Stimulated activated effector memory CD8-positive, alpha-beta T cell treated with anti-CD3 and anti-CD28 coated beads, Interleukin-12 subunit alpha, Interleukin-12 subunit beta, amount 100 ng/mL, for 72 hours (primary cell): ENCODE results near the gene DAPP1.

Experiments used
- ATAC-seq: fragments of 150-1000 bp; cut with Tn5 transposase; 2 replicates; pipeline ENCODE4 v1.10.0; 2021
- DNase-seq, 2 donors: peaks; one replicate each; pipeline ENCODE4 v3.0.0; 2021 to 2022; ENCODE audit warnings: low spot score in 2 of 2
- H3K27ac Mint-ChIP-seq: one replicate; pipeline ENCODE4 v1.8.0; 2022; ENCODE audit warnings: mild to moderate bottlenecking, mixed read lengths
- H3K36me3 Mint-ChIP-seq: one replicate; pipeline ENCODE4 v1.8.0; 2022; ENCODE audit warnings: mild to moderate bottlenecking, mixed read lengths
- H3K4me1 Mint-ChIP-seq: one replicate; pipeline ENCODE4 v1.8.0; 2022; ENCODE audit warnings: mixed read lengths
- H3K4me3 Mint-ChIP-seq: one replicate; pipeline ENCODE4 v1.8.0; 2022; ENCODE audit warnings: mild to moderate bottlenecking, mixed read lengths
- H3K9me3 Mint-ChIP-seq: one replicate; pipeline ENCODE4 v1.8.0; 2022; ENCODE audit warnings: mixed read lengths

The DAPP1 gene

DNA sequence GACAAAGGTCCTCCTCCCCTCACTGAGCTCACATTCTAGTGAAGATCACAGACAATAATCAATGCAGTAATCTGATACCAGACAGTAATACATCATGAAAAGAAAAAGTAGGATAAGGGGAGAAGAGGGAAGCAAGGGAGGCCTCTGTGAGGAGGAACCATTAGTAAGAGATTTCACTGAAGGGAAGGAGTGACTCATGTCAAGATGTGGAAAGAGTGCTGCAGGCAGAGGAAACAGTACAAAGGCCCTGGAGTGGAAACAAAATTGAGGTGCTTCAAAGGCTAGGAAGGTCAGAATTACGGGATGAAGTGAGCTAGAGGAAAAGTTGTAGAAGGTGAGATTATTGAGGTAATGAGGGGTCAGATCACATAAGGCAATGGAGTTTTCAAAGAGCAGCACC lies 39.5 kb downstream of the DAPP1 start:
- H3K4me3 Mint-ChIP-seq, result peak overlapping the region; percentile 5
- ATAC-seq, result peak; percentile 60
- peaks cover 37% of the 10 kb centered on the region for H3K36me3 Mint-ChIP-seq
- H3K4me1 Mint-ChIP-seq, result peaks cover 56% of the 10 kb centered on the region
- peak overlapping the region; percentile 38 for H3K27ac Mint-ChIP-seq
- DNase-seq, result no peak
- no peaks in the 10 kb centered on the region for H3K9me3 Mint-ChIP-seq

DNA sequence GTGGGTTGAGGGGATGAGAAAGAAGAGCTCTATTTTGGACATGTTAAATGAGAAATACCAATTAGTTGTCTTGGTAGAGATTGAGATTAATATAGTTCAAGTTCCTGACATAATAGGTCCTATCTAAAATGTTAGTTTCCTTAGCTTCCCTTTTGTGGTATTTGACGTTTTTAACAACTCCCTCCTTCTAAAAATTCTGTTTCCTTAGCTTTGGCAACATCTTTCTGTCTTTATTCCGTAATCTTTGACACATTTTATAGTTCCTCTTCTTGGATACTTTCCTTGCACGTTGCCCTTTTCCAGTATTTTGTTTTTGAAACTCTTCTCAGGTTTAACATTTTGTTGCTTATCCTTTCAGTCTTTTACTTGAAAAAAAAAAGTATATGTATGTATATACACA lies 40.7 kb downstream of the DAPP1 start:
- DNase-seq (no peak), ATAC-seq (no peak)
- H3K27ac Mint-ChIP-seq, result no peak overlapping the region
- no peaks in the 10 kb centered on the region for H3K9me3 Mint-ChIP-seq
- peaks cover 46% of the 10 kb centered on the region for H3K4me1 Mint-ChIP-seq
- peaks cover 39% of the 10 kb centered on the region for H3K36me3 Mint-ChIP-seq
- H3K4me3 Mint-ChIP-seq, result no peak overlapping the region

DNA sequence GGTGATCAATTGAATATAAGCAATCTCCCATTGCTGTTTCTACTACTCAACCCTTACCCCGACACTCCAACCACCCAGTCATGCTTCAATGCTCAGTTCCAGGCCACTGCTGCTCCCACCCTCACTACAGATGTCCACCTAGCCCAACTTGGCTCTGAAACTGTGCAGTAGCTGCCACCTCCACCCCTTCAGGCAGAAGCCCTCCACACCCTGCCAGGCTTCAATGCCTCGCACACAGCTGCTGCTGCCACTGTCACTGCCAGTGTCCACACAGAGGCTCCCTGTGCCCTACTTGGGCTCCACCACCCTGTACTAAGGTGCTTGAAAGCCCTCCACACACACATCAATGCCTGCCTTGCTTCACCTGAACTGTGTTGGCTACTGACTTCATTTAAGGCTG lies 43.0 kb downstream of the DAPP1 start:
- H3K4me1 Mint-ChIP-seq, result peaks cover 33% of the 10 kb centered on the region
- no peaks in the 10 kb centered on the region for H3K9me3 Mint-ChIP-seq
- DNase-seq (no peak), ATAC-seq (no peak)
- no peak overlapping the region for H3K4me3 Mint-ChIP-seq
- H3K36me3 Mint-ChIP-seq, result peaks cover 32% of the 10 kb centered on the region
- H3K27ac Mint-ChIP-seq, result peak overlapping the region; percentile 27

DNA sequence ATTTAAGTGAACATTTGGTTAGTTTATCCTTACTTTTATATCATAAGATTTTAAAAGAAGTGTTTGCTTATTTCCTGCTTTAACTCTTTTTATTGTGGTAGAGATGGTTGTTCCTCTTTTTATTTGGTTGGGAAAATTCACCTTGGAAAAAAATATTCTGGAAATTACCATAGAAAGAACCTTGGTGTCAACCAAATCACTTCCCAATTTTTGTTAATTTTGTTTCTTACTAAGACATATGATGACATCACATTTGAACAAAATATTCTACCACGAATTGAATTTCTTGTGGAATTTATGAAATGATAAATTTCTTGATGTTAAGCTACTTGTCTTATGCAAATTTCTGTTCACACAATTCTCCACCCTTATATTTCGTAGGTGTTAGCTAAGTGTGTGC lies 43.9 kb downstream of the DAPP1 start:
- no peak for ATAC-seq
- peaks cover 31% of the 10 kb centered on the region for H3K36me3 Mint-ChIP-seq
- H3K9me3 Mint-ChIP-seq, result no peaks in the 10 kb centered on the region

DNA sequence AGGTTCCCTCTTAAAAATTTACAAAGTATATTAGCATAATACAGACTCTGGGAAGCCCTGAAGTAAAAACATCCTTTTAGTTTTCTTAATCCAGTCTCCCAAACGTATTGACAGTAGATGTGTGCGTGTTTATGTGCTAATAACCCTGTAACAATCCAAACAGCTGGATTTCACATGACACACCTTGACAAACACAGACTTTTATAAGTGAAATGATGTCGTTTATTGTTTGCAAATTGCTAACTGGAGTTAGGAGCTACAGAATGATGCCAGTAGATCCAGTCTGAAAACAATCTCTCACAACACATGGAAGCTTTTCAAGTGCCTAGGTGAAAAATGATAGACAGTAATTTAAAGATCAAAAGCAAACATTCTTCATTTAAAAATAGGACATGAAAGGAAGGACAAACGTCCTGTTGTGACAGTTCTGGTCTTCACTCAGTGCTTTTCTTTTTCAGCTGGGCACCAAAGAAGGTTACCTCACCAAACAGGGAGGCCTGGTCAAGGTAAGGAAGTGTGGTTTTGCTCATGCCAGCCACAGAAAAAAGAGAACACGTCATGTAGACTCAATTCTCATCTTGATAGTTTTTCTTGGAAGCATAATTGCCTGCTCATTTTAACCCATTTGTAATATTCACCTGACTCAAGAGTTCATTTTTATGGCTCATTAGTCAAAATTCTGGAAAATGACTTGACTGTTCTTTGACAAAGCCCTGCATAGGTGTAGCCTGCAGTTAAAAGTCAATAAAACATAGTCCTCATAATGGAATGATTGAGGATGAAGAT lies 44.7 kb downstream of the DAPP1 start:
- Mint-ChIP-seq H3K27ac (peak overlapping the region; percentile 34), H3K4me3 (no peak overlapping the region), H3K36me3 (peaks cover 38% of the 10 kb centered on the region), H3K4me1 (peaks cover 16% of the 10 kb centered on the region), H3K9me3 (no peaks in the 10 kb centered on the region)
- DNase-seq, result peak in 1 of 2 donors; percentile 66
- peak; percentile 95 for ATAC-seq

More for the DNA sequence above, 43.9 kb downstream of the DAPP1 start:
- H3K27ac Mint-ChIP-seq, result no peak overlapping the region
- no peak for DNase-seq
- peaks cover 24% of the 10 kb centered on the region for H3K4me1 Mint-ChIP-seq
- no peak overlapping the region for H3K4me3 Mint-ChIP-seq

DNA sequence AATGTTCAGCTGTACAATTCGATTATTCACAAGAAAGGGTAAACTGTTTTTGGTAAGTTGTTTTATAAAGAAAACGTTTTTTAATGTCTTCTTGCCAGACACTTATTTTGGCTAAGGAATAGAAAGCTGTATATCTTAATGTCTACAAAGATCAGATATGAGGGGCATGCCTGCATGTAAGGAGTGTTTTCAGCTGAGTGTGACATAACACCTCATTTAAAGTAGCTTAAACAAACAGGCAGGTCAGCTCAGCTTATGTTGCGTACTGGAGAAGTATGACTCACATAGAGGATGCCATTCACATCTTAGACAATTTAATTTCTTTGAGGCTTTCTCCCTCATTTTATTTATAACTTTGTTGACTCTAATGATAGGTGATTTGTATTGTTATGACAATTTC lies 47.2 kb downstream of the DAPP1 start:
- DNase-seq (no peak), ATAC-seq (no peak)
- H3K36me3 Mint-ChIP-seq, result peaks cover 62% of the 10 kb centered on the region
- no peak overlapping the region for H3K27ac Mint-ChIP-seq
- no peak overlapping the region for H3K4me3 Mint-ChIP-seq
- peaks cover 5% of the 10 kb centered on the region for H3K4me1 Mint-ChIP-seq
- no peaks in the 10 kb centered on the region for H3K9me3 Mint-ChIP-seq

DNA sequence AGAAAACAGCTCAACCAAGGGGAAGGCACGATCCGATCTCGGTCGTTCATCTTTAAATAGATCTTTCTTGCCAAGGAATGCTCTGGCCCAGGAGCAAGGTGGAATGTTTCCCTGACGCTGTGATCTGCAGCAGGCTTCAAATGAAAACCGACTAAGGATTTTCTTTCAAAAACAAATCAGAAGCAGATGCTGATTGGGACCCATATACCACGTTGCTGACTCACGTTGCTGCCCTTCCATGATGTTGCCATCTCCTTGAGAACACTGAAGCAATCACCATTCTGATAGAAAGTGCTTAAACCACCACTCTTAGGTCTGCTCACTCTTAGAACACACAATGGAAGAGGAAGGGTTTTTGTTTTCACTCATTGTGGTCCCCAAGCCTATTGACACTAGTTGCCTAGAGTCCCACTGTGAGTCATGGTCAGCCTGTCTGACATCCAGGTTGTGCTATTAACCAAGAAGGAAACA lies 51.5 kb downstream of the DAPP1 start:
- Mint-ChIP-seq H3K4me3 (no peak overlapping the region), H3K4me1 (no peaks in the 10 kb centered on the region), H3K9me3 (no peaks in the 10 kb centered on the region), H3K36me3 (peaks cover 44% of the 10 kb centered on the region), H3K27ac (peak overlapping the region; percentile 50)
- DNase-seq (peak in 1 of 2 donors; percentile 66), ATAC-seq (peak; percentile 100)

DNA sequence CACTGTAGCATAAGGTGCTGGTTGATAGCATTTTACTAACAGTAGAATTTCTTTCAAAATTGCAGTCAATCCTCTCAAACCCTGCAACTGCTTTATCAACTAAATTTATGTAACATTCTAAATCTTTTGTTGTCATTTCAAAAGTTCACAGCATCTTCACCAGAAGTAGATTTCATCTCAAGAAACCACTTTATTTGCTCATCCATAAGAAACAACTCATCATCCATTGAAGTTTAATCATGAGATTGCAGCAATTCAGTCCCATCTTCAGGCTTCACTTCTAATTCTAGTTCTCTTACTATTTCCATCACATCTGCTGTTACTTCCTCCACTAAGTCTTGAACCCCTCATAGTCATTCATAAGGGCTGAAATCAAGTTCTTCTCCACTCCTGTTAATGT lies 55.9 kb downstream of the DAPP1 start:
- no peaks in the 10 kb centered on the region for H3K9me3 Mint-ChIP-seq
- DNase-seq (no peak), ATAC-seq (no peak)
- no peaks in the 10 kb centered on the region for H3K4me1 Mint-ChIP-seq
- no peak overlapping the region for H3K27ac Mint-ChIP-seq
- H3K4me3 Mint-ChIP-seq, result no peak overlapping the region
- peaks cover 16% of the 10 kb centered on the region for H3K36me3 Mint-ChIP-seq

DNA sequence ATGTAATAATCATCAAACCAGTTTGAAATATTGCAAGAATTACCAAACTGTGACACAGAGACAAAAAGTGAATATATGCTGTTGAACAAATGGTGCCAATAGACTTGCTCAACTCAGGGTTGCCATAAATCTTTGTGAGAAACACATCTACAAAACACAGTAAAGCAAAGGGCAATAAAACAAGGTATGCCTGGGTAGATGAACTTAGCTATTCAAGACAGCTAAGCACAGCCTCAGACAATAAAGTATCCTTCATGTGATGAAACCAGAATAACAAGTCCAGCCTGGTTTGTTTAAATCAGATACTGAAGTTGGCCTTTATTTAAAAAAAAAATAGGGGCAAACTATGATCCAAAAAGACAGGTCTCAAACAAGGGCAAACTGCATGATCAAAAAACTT lies 58.4 kb downstream of the DAPP1 start:
- H3K9me3 Mint-ChIP-seq, result no peaks in the 10 kb centered on the region
- H3K27ac Mint-ChIP-seq, result no peak overlapping the region
- H3K36me3 Mint-ChIP-seq, result peaks cover 27% of the 10 kb centered on the region
- H3K4me3 Mint-ChIP-seq, result no peak overlapping the region
- no peaks in the 10 kb centered on the region for H3K4me1 Mint-ChIP-seq
- ATAC-seq (no peak), DNase-seq (no peak)

DNA sequence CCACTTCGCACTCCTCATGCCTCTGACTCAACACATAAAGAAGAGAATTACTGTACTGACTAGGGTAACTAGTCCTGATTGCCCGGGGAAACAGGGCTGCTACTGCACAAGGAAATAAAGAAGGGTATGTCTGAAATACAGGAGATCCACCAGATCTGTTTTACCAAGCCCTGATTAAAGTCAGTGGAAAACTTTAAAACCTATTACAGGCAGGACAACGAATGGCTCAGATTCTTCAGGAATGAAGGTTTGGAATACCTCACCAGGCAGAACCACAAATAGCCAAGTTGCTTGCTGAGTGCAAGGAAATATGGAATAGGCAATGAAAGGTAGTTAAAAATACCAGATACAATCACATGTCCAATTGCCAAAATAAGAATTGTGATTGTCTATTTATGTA lies 60.3 kb downstream of the DAPP1 start:
- Mint-ChIP-seq H3K9me3 (no peaks in the 10 kb centered on the region), H3K4me3 (no peak overlapping the region), H3K4me1 (no peaks in the 10 kb centered on the region), H3K36me3 (peaks cover 46% of the 10 kb centered on the region), H3K27ac (no peak overlapping the region)
- no peak for DNase-seq
- no peak for ATAC-seq

DNA sequence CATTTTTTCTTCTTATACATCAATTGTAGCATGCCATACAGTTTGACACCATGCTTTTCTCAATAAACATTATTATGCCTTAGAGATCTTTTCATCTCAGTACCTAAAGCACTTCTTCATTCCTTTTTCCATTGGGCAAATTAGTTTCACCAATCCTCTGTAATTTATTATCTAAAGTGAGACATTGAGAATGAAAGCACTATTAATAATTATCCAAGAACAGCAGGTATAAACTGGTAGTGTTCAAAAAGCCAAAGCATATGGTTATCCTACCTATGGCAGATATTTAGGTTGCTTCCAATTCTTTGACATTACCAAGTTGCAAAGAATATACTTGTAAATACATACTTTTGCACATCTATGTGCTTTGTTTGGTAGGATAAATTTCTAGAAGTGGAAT lies 62.0 kb downstream of the DAPP1 start:
- no peak overlapping the region for H3K27ac Mint-ChIP-seq
- no peak for DNase-seq
- peaks cover 63% of the 10 kb centered on the region for H3K36me3 Mint-ChIP-seq
- H3K4me1 Mint-ChIP-seq, result no peaks in the 10 kb centered on the region
- H3K9me3 Mint-ChIP-seq, result no peaks in the 10 kb centered on the region
- ATAC-seq, result no peak
- no peak overlapping the region for H3K4me3 Mint-ChIP-seq

DNA sequence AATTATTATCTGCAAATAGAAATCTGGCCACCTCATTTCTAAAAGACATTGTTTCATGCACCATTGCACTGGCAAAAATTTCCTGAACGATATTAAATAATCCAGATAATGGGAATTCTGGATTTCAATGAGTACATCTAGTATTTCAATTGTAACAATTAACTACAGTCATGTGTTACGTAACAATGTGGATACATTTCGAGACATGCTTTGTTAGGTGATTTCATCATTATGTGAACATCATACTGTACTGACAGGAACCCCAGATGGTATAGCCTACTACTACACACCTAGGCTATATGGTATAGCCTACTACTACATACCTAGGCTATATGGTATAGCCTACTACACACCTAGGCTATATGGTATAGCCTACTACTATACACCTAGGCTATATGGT lies 62.8 kb downstream of the DAPP1 start:
- H3K4me1 Mint-ChIP-seq, result no peaks in the 10 kb centered on the region
- ATAC-seq (no peak), DNase-seq (no peak)
- H3K27ac Mint-ChIP-seq, result no peak overlapping the region
- no peak overlapping the region for H3K4me3 Mint-ChIP-seq
- H3K36me3 Mint-ChIP-seq, result peaks cover 70% of the 10 kb centered on the region
- no peaks in the 10 kb centered on the region for H3K9me3 Mint-ChIP-seq

DNA sequence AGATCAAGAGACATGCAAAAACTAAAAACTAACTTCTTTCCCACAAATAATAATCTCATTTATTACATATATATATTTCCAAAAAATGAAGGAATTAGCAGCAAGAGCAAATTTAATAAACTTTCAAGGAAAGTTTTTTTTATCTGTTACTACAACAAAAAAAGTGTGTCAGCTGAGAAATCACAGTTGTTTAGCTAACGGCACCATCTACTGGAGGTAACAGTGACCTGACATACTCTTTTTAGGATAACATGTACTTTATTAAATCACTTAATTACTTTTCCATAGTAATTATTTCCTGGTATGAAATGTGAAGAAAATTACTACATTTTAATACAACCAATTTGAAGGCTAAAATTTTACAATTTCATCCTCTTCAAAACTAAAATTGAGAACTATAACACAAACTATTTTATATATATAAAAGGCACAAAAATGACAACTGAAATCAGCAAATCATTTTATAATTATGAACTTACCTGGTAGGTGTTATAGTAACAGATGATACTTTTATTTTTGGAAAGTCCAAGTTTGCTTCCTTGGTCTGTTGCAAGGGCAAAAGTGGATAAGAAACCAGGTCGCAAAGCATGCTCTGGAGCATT lies 68.5 kb downstream of the DAPP1 start:
- DNase-seq (no peak), ATAC-seq (no peak)
- H3K36me3 Mint-ChIP-seq, result peaks cover 85% of the 10 kb centered on the region
- no peak overlapping the region for H3K4me3 Mint-ChIP-seq
- no peaks in the 10 kb centered on the region for H3K4me1 Mint-ChIP-seq
- no peak overlapping the region for H3K27ac Mint-ChIP-seq
- H3K9me3 Mint-ChIP-seq, result no peaks in the 10 kb centered on the region

DNA sequence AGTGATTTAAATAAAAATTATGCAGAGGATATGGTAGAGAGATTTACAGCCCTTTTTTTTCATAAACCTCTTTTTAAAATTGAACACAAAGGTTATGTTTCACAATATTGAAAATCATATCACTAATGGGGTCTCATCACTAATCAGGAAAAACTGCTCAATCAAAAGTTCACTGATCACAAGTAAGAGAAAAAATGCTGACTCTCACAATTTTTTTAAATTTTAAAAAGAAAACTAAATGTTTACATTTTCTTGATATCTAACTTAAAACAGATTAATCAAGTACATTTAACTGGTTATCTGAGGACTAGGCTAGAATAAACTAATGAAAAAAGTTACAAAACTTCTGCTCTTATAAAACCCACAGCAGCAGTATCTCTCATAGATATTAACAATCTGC lies 69.1 kb downstream of the DAPP1 start:
- Mint-ChIP-seq H3K27ac (no peak overlapping the region), H3K4me1 (peaks cover under 1% of the 10 kb centered on the region), H3K4me3 (no peak overlapping the region), H3K36me3 (peaks cover 85% of the 10 kb centered on the region), H3K9me3 (no peaks in the 10 kb centered on the region)
- no peak for ATAC-seq
- DNase-seq, result no peak

DNA sequence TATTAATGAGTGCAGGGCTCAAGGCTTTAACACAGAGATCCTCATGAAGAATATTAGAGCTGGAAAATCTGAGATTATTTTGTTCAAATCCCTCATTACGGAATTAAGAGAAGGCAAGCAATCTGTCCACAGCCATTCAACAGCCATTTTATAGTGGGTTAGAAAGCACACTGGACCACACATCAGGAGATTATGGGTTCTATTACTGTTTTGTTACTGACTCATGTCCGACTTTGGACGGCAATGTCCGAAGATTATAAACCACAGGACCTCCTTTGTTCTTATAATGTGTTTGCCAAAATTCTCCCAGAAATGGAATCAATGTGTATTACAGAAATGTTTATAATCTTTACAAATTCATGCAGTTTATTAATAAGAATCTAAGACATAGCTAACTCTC lies 69.5 kb downstream of the DAPP1 start:
- H3K4me1 Mint-ChIP-seq, result peaks cover 5% of the 10 kb centered on the region
- no peak for DNase-seq
- H3K27ac Mint-ChIP-seq, result no peak overlapping the region
- no peak overlapping the region for H3K4me3 Mint-ChIP-seq
- ATAC-seq, result no peak
- no peaks in the 10 kb centered on the region for H3K9me3 Mint-ChIP-seq
- H3K36me3 Mint-ChIP-seq, result peaks cover 85% of the 10 kb centered on the region

DNA sequence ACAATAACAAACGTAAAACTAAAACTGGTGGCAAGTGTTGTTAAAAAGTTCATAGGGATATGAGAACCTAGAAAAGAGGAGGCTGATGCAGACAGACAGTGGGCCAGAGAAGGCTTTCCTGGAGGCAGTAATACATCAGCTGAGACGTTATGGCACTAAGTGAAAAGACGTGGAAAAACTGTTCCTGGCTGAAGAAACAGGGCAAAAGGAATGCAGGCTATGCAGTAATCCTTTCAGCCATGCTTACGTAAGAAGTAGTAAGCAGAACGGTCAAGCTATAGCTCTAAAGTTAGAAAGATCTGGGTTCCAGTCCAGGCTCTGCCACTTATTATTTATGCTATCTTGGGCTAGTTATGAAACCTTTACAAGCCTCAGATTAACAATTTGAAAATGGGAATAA lies 71.2 kb downstream of the DAPP1 start:
- ATAC-seq, result no peak
- H3K4me1 Mint-ChIP-seq, result peaks cover 10% of the 10 kb centered on the region
- no peaks in the 10 kb centered on the region for H3K9me3 Mint-ChIP-seq
- no peak overlapping the region for H3K27ac Mint-ChIP-seq
- peaks cover 78% of the 10 kb centered on the region for H3K36me3 Mint-ChIP-seq
- no peak overlapping the region for H3K4me3 Mint-ChIP-seq
- no peak for DNase-seq
